Skeletal muscle satellite cell (primary cell): ENCODE results near the gene B9D1.

Source experiments
- H3K27me3 ChIP-seq: 2 replicates; pipeline ENCODE4 v1.7.0; 2013; ENCODE audit warnings: low read length; ENCODE audit not compliant: control insufficient read depth, insufficient read depth
- H3K36me3 ChIP-seq: 2 replicates; pipeline ENCODE4 v1.7.0; 2013; ENCODE audit warnings: mild to moderate bottlenecking, control low read depth, low read length; ENCODE audit not compliant: insufficient read depth
- H3K4me1 ChIP-seq: 2 replicates; pipeline ENCODE4 v1.7.0; 2013; ENCODE audit warnings: low read length; ENCODE audit not compliant: control insufficient read depth, insufficient read depth
- H3K4me2 ChIP-seq: 2 replicates; pipeline ENCODE4 v1.7.0; 2013; ENCODE audit warnings: mild to moderate bottlenecking, low read length
- H3K4me3 ChIP-seq: 2 replicates; pipeline ENCODE4 v1.7.0; 2013; ENCODE audit warnings: low read length
- H3K9ac ChIP-seq: 2 replicates; pipeline ENCODE4 v1.7.0; 2013; ENCODE audit warnings: mild to moderate bottlenecking, low read depth, low read length, moderate library complexity
- H3K9me3 ChIP-seq: replicated peaks from 2 replicates; pipeline ENCODE4 v1.7.0; 2013; ENCODE audit warnings: mild to moderate bottlenecking, control low read depth, low read length

The B9D1 gene

GRCh38 chr17:19370493-19370960 lies 8.0 kb upstream of the B9D1 start:
- H3K4me2 ChIP-seq: no peak overlapping the region
- no peaks in the 10 kb centered on the region for H3K9me3 ChIP-seq
- H3K36me3 ChIP-seq: no peaks in the 10 kb centered on the region
- H3K4me1 ChIP-seq: peaks cover 22% of the 10 kb centered on the region
- no peaks in the 10 kb centered on the region for H3K27me3 ChIP-seq
- no peak overlapping the region for H3K4me3 ChIP-seq
- no peak overlapping the region for H3K9ac ChIP-seq

GRCh38 chr17:19369846-19370492 lies 7.4 kb upstream of the B9D1 start:
- no peak overlapping the region for H3K4me2 ChIP-seq
- H3K4me3 ChIP-seq: no peak overlapping the region
- peaks cover 24% of the 10 kb centered on the region for H3K4me1 ChIP-seq
- no peaks in the 10 kb centered on the region for H3K9me3 ChIP-seq
- no peaks in the 10 kb centered on the region for H3K36me3 ChIP-seq
- H3K9ac ChIP-seq: no peak overlapping the region
- H3K27me3 ChIP-seq: no peaks in the 10 kb centered on the region

- Histone ChIP-seq H3K9me3 (no peaks in the 10 kb centered on the region), H3K4me3 (no peak overlapping the region), H3K4me2 (no peak overlapping the region), H3K36me3 (no peaks in the 10 kb centered on the region), H3K27me3 (no peaks in the 10 kb centered on the region), H3K9ac (no peak overlapping the region), H3K4me1 (peaks cover 31% of the 10 kb centered on the region)
Measured at GRCh38 chr17:19369107-19369778, 6.7 kb upstream of the B9D1 start.

GRCh38 chr17:19368229-19368628 lies 5.7 kb upstream of the B9D1 start:
- H3K9ac ChIP-seq: no peak overlapping the region
- no peak overlapping the region for H3K4me3 ChIP-seq
- H3K4me2 ChIP-seq: no peak overlapping the region
- no peaks in the 10 kb centered on the region for H3K27me3 ChIP-seq
- H3K36me3 ChIP-seq: no peaks in the 10 kb centered on the region
- no peaks in the 10 kb centered on the region for H3K9me3 ChIP-seq
- peaks cover 33% of the 10 kb centered on the region for H3K4me1 ChIP-seq

GRCh38 chr17:19366637-19366972 lies 4.1 kb upstream of the B9D1 start:
- Histone ChIP-seq H3K27me3 (no peaks in the 10 kb centered on the region), H3K4me1 (peaks cover 40% of the 10 kb centered on the region), H3K4me2 (no peak overlapping the region), H3K9ac (no peak overlapping the region), H3K9me3 (no peaks in the 10 kb centered on the region), H3K36me3 (no peaks in the 10 kb centered on the region), H3K4me3 (no peak overlapping the region)

GRCh38 chr17:19365833-19366636 lies 3.5 kb upstream of the B9D1 start:
- peaks cover 39% of the 10 kb centered on the region for H3K4me1 ChIP-seq
- H3K36me3 ChIP-seq: no peaks in the 10 kb centered on the region
- no peak overlapping the region for H3K4me2 ChIP-seq
- no peaks in the 10 kb centered on the region for H3K9me3 ChIP-seq
- H3K9ac ChIP-seq: no peak overlapping the region
- H3K27me3 ChIP-seq: no peaks in the 10 kb centered on the region
- H3K4me3 ChIP-seq: no peak overlapping the region

GRCh38 chr17:19365499-19365817 lies 2.9 kb upstream of the B9D1 start:
- H3K9me3 ChIP-seq: no peaks in the 10 kb centered on the region
- no peak overlapping the region for H3K4me3 ChIP-seq
- no peak overlapping the region for H3K9ac ChIP-seq
- peaks cover 33% of the 10 kb centered on the region for H3K4me1 ChIP-seq
- no peaks in the 10 kb centered on the region for H3K36me3 ChIP-seq
- no peak overlapping the region for H3K4me2 ChIP-seq
- no peaks in the 10 kb centered on the region for H3K27me3 ChIP-seq

GRCh38 chr17:19364699-19365498 lies 2.4 kb upstream of the B9D1 start:
- Histone ChIP-seq H3K4me1 (peaks cover 29% of the 10 kb centered on the region), H3K9me3 (no peaks in the 10 kb centered on the region), H3K4me3 (no peak overlapping the region), H3K9ac (no peak overlapping the region), H3K36me3 (no peaks in the 10 kb centered on the region), H3K4me2 (peak overlapping the region; percentile 10), H3K27me3 (no peaks in the 10 kb centered on the region)

- Histone ChIP-seq H3K36me3 (no peaks in the 10 kb centered on the region), H3K4me3 (no peak overlapping the region)
Measured at GRCh38 chr17:19363460-19364035, 1.0 kb upstream of the B9D1 start.

GRCh38 chr17:19363114-19363438 lies 553 bp upstream of the B9D1 start:
- H3K9ac ChIP-seq: no peak overlapping the region

More at GRCh38 chr17:19363460-19364035, 1.0 kb upstream of the B9D1 start:
- Histone ChIP-seq H3K4me2 (no peak overlapping the region), H3K4me1 (peaks cover 24% of the 10 kb centered on the region), H3K27me3 (no peaks in the 10 kb centered on the region), H3K9me3 (no peaks in the 10 kb centered on the region), H3K9ac (no peak overlapping the region)

GRCh38 chr17:19361944-19362276 lies 613 bp downstream of the B9D1 start:
- H3K4me3 ChIP-seq: peak overlapping the region; percentile 92
- H3K9ac ChIP-seq: peak overlapping the region; percentile 78
- H3K4me1 ChIP-seq: peaks cover 19% of the 10 kb centered on the region
- peak overlapping the region; percentile 95 for H3K4me2 ChIP-seq
- no peaks in the 10 kb centered on the region for H3K27me3 ChIP-seq
- H3K9me3 ChIP-seq: no peaks in the 10 kb centered on the region
- H3K36me3 ChIP-seq: no peaks in the 10 kb centered on the region

More at GRCh38 chr17:19363114-19363438, 553 bp upstream of the B9D1 start:
- peak overlapping the region; percentile 95 for H3K4me2 ChIP-seq
- no peaks in the 10 kb centered on the region for H3K27me3 ChIP-seq
- no peaks in the 10 kb centered on the region for H3K9me3 ChIP-seq
- no peaks in the 10 kb centered on the region for H3K36me3 ChIP-seq
- peaks cover 20% of the 10 kb centered on the region for H3K4me1 ChIP-seq
- H3K4me3 ChIP-seq: peak overlapping the region; percentile 92
